Mesendoderm (in vitro differentiated cells): Measurements from ENCODE around the gene SIM2.

Experiments
- DNase-seq: peaks from one replicate; pipeline ENCODE4 v3.0.0; 2013
- H2AK5ac ChIP-seq: 2 replicates; pipeline ENCODE4 v1.6.1; 2013; ENCODE audit warnings: low read length, inconsistent platforms
- H2BK120ac ChIP-seq: 2 replicates; pipeline ENCODE4 v1.6.1; 2013; ENCODE audit warnings: low read depth, mild to moderate bottlenecking, low read length, moderate library complexity, mixed read lengths
- H2BK15ac ChIP-seq: replicated peaks from 2 replicates; pipeline ENCODE4 v1.6.1; 2013; ENCODE audit warnings: low read depth, mild to moderate bottlenecking, moderate library complexity
- H2BK5ac ChIP-seq: 2 replicates; pipeline ENCODE4 v1.6.1; 2013; ENCODE audit warnings: low read length, inconsistent platforms
- H3K18ac ChIP-seq: 2 replicates; pipeline ENCODE4 v1.6.1; 2013; ENCODE audit warnings: mild to moderate bottlenecking, low read length, mixed read lengths
- H3K23ac ChIP-seq: one replicate; pipeline ENCODE4 v1.6.1; 2013; ENCODE audit warnings: low read length
- H3K27ac ChIP-seq: 2 replicates; pipeline ENCODE4 v1.5.1; 2013; ENCODE audit warnings: low read depth, mild to moderate bottlenecking, inconsistent platforms, low read length, moderate library complexity
- H3K27me3 ChIP-seq: 2 replicates; pipeline ENCODE4 v1.6.1; 2013; ENCODE audit warnings: low read length, control low read depth, mild to moderate bottlenecking, inconsistent platforms; ENCODE audit not compliant: insufficient read depth, poor library complexity
- H3K36me3 ChIP-seq: 2 replicates; pipeline ENCODE4 v1.6.1; 2013; ENCODE audit warnings: low read length, inconsistent platforms; ENCODE audit not compliant: control insufficient read depth, insufficient read depth
- H3K4ac ChIP-seq: one replicate; pipeline ENCODE4 v1.6.1; 2013; ENCODE audit warnings: low read depth, mild to moderate bottlenecking, low read length, moderate library complexity
- H3K4me1 ChIP-seq: 2 replicates; pipeline ENCODE4 v1.6.1; 2013; ENCODE audit warnings: low read depth, low read length, inconsistent platforms; ENCODE audit not compliant: control insufficient read depth
- H3K4me2 ChIP-seq: 2 replicates; pipeline ENCODE4 v1.6.1; 2013; ENCODE audit warnings: low read length
- H3K4me3 ChIP-seq: 2 replicates; pipeline ENCODE4 v1.5.1; 2013; ENCODE audit warnings: mild to moderate bottlenecking, low read length
- H3K56ac ChIP-seq: one replicate; pipeline ENCODE4 v1.6.1; 2013; ENCODE audit warnings: low read length
- H3K79me1 ChIP-seq: 2 replicates; pipeline ENCODE4 v1.6.1; 2013; ENCODE audit warnings: low read length, inconsistent platforms
- H3K79me2 ChIP-seq: 2 replicates; pipeline ENCODE4 v1.6.1; 2013; ENCODE audit warnings: mild to moderate bottlenecking, low read length; ENCODE audit not compliant: control insufficient read depth, insufficient read depth
- H3K9ac ChIP-seq: 2 replicates; pipeline ENCODE4 v1.6.1; 2013; ENCODE audit warnings: low read length, inconsistent platforms
- H4K5ac ChIP-seq: one replicate; pipeline ENCODE4 v1.6.1; 2013; ENCODE audit warnings: low read length
- H4K8ac ChIP-seq: one replicate; pipeline ENCODE4 v1.6.1; 2013; ENCODE audit warnings: low read depth, mild to moderate bottlenecking, control low read depth, low read length, moderate library complexity
- WGBS: extraction: QIAGEN DNeasy Blood & Tissue Kit; methylation state at CpG from one replicate; pipeline ENCODE4 v1.1.7; 2013; ENCODE audit warnings: low lambda C conversion rate, missing lambda C conversion rate; ENCODE audit not compliant: insufficient coverage; ENCODE audit errors: extremely low coverage; 5-methylcytosine and 5-hydroxymethylcytosine counted together

Gene SIM2

DNA sequence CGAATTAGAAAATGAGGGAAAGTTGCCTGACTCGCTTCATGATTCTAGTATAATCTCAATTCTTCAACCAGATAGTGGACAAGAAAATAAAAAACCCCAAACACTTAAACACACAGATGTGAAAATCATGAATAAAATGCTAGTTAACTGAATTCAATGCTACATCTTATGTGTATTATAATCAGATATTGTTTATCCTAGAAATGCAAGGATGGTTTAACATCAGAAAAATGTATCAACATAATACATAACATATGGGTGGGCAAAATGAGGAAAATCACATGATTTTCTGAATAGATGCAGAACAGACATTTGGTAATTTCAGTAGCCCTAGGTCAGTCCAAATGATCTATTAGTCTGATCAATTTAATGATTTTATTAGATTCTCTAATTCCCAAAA, 97.2 kb downstream of the SIM2 start:
- H4K8ac ChIP-seq, result no peak overlapping the region
- no CpG with 5 or more reads among the region's 2 CpGs for WGBS
- DNase-seq, result no peak
- no peak overlapping the region for H2AK5ac ChIP-seq
- no peak overlapping the region for H3K27ac ChIP-seq
- no peak overlapping the region for H3K18ac ChIP-seq
- H3K9ac ChIP-seq, result no peak overlapping the region
- H3K56ac ChIP-seq, result no peak overlapping the region
- no peak overlapping the region for H2BK15ac ChIP-seq
- no peak overlapping the region for H2BK5ac ChIP-seq
- H3K4me1 ChIP-seq, result no peaks in the 10 kb centered on the region
- H3K23ac ChIP-seq, result no peak overlapping the region
- H3K27me3 ChIP-seq, result no peaks in the 10 kb centered on the region
- H3K36me3 ChIP-seq, result no peaks in the 10 kb centered on the region
- no peaks in the 10 kb centered on the region for H3K79me2 ChIP-seq
- H3K4ac ChIP-seq, result no peak overlapping the region
- H4K5ac ChIP-seq, result no peak overlapping the region
- H3K4me3 ChIP-seq, result no peak overlapping the region
- H3K79me1 ChIP-seq, result no peaks in the 10 kb centered on the region
- H2BK120ac ChIP-seq, result no peak overlapping the region
- H3K4me2 ChIP-seq, result no peak overlapping the region

GRCh38 chr21:36798491-36798890, 99.6 kb downstream of the SIM2 start:
- no peak overlapping the region for H3K18ac ChIP-seq
- DNase-seq, result no peak
- no peaks in the 10 kb centered on the region for H3K36me3 ChIP-seq
- H3K9ac ChIP-seq, result no peak overlapping the region
- H3K4me2 ChIP-seq, result no peak overlapping the region
- no peak overlapping the region for H2AK5ac ChIP-seq
- no peak overlapping the region for H3K4ac ChIP-seq
- H2BK5ac ChIP-seq, result no peak overlapping the region
- H3K4me1 ChIP-seq, result no peaks in the 10 kb centered on the region
- no peak overlapping the region for H3K56ac ChIP-seq
- no peaks in the 10 kb centered on the region for H3K27me3 ChIP-seq
- H2BK120ac ChIP-seq, result no peak overlapping the region
- H3K27ac ChIP-seq, result no peak overlapping the region
- no peak overlapping the region for H2BK15ac ChIP-seq
- no peak overlapping the region for H3K23ac ChIP-seq
- no peak overlapping the region for H3K4me3 ChIP-seq
- H4K5ac ChIP-seq, result no peak overlapping the region
- H3K79me1 ChIP-seq, result no peaks in the 10 kb centered on the region
- H3K79me2 ChIP-seq, result no peaks in the 10 kb centered on the region
- no peak overlapping the region for H4K8ac ChIP-seq
